ENCODE data around the gene MGLL. TPM values are rescaled to one million over a fixed set of nuclear protein-coding genes. Genes with fewer than 3 reads are reported as not detected.
A peak's percentile ranks its signal among the peaks of the same experiment; 100 is the strongest.

The MGLL gene
- total and polyA plus RNA-seq, 2 experiments from 2014 or later, result 58.7 to 184 TPM

DNA sequence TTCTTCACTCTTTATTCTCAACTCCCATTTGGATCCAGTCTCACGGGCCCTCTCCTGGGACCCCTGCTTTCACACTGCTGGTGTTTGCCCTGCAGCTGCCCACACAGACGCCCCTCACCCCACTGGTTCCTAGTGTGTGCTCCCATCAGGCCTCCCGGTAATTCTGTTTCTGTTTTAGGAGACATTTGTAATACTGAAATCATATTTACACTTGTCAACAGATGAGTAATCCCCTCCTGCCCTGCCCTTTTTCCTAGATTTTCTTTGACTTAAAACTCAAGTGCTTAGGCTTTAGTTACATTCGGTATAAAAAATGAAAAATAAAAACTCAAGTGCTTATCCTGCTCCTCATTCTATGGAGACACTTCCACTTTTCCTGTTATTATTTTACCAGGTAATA, 167.9 kb downstream of the MGLL start:
- no peaks in the 10 kb centered on the region for H3K9me3 ChIP-seq (ENCODE audit: low read depth)
- H3K4me1 ChIP-seq (ENCODE audit: insufficient read depth), result peaks cover 10% of the 10 kb centered on the region
- H3K9me2 ChIP-seq (ENCODE audit: insufficient read depth), result no peaks in the 10 kb centered on the region
- H3F3A ChIP-seq (ENCODE audit: insufficient read depth), result peaks cover 16% of the 10 kb centered on the region
- in situ Hi-C loops (cut with MboI), result no loop called here
- H4K20me1 ChIP-seq (ENCODE audit: insufficient read depth), result no peaks in the 10 kb centered on the region
- TF ChIP-seq EZH2 (IDR thresholded peaks at IDR 0.05; ENCODE audit: insufficient read depth, poor library complexity, severe bottlenecking) (no peak), EZH2phosphoT487 (IDR thresholded peaks at IDR 0.05; ENCODE audit: insufficient read depth, low read depth) (no peak)
- H3K27me3 ChIP-seq (replicated peaks; ENCODE audit: insufficient read depth), result no peaks in the 10 kb centered on the region
- no peaks in the 10 kb centered on the region for H3K79me2 ChIP-seq (ENCODE audit: insufficient read depth)
- no peak overlapping the region for H3K27ac ChIP-seq
- H3K9ac ChIP-seq, result no peak overlapping the region
- no peak overlapping the region for H3K4me2 ChIP-seq (ENCODE audit: unreplicated experiment)
- no peaks in the 10 kb centered on the region for H3K36me3 ChIP-seq (ENCODE audit: low read depth)
- 27 to 36% methylated on average over 4 of the region's 4 CpGs for WGBS, 2 experiments (ENCODE audit: low coverage in 1 of 2, low lambda C conversion rate in 2 of 2, missing lambda C conversion rate in 2 of 2)
- no peak overlapping the region for H3K4me3 ChIP-seq
- no peak for DNase-seq
- H2AFZ ChIP-seq, result no peak overlapping the region

DNA sequence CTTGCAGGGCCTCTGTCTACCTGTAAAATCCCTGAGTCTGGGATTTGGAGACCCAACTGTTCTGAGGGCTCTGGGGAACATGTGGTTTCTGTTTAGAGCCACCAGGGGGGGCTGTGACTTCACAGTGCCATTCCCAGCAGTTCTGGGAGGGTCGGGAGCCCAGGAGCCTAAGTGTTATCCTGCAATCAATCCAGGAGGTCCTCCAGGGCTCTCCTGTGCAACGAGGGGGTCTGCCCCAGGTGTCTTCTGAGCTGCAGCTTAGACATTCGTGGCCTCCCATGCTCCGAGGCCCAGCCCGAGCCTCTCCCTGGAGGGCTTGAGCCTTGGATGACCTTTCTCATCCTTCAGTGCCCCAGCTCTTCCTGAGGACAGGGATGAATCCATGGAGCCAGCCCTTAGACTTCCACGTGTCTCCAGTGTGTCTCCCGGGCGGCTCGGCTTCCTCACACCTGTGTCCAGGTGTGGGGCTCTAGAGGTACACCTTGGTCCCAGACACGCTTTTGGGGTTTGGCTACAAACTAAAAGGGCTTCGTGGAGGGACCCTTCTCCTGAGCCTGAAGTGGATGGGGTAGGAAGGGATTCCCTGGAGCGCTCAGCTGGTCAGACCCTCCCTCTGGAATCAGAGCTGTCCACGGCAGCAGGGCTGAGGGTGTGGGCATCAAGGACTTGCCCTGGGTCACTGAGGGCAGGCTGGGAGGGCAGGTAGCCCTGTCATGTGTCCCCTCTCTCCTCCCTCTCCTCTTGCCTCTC, 169.9 kb downstream of the MGLL start:
- Histone ChIP-seq H3K4me1 (ENCODE audit: insufficient read depth) (peaks cover 10% of the 10 kb centered on the region), H4K20me1 (ENCODE audit: insufficient read depth) (no peaks in the 10 kb centered on the region), H3K9me3 (ENCODE audit: low read depth) (no peaks in the 10 kb centered on the region), H3F3A (ENCODE audit: insufficient read depth) (peaks cover 16% of the 10 kb centered on the region), H3K9ac (no peak overlapping the region), H3K4me3 (no peak overlapping the region), H2AFZ (no peak overlapping the region), H3K27me3 (replicated peaks; ENCODE audit: insufficient read depth) (no peaks in the 10 kb centered on the region), H3K4me2 (ENCODE audit: unreplicated experiment) (no peak overlapping the region), H3K9me2 (ENCODE audit: insufficient read depth) (no peaks in the 10 kb centered on the region), H3K36me3 (ENCODE audit: low read depth) (no peaks in the 10 kb centered on the region), H3K79me2 (ENCODE audit: insufficient read depth) (no peaks in the 10 kb centered on the region), H3K27ac (no peak overlapping the region)
- 58 to 59% methylated on average over 13 of the region's 13 CpGs for WGBS, 2 experiments (ENCODE audit: low coverage in 1 of 2, low lambda C conversion rate in 2 of 2, missing lambda C conversion rate in 2 of 2)
- in situ Hi-C loops (cut with MboI), result no loop called here
- TF ChIP-seq EZH2phosphoT487 (IDR thresholded peaks at IDR 0.05; ENCODE audit: insufficient read depth, low read depth) (no peak), EZH2 (IDR thresholded peaks at IDR 0.05; ENCODE audit: insufficient read depth, poor library complexity, severe bottlenecking) (no peak)
- peak; percentile 75 for DNase-seq

DNA sequence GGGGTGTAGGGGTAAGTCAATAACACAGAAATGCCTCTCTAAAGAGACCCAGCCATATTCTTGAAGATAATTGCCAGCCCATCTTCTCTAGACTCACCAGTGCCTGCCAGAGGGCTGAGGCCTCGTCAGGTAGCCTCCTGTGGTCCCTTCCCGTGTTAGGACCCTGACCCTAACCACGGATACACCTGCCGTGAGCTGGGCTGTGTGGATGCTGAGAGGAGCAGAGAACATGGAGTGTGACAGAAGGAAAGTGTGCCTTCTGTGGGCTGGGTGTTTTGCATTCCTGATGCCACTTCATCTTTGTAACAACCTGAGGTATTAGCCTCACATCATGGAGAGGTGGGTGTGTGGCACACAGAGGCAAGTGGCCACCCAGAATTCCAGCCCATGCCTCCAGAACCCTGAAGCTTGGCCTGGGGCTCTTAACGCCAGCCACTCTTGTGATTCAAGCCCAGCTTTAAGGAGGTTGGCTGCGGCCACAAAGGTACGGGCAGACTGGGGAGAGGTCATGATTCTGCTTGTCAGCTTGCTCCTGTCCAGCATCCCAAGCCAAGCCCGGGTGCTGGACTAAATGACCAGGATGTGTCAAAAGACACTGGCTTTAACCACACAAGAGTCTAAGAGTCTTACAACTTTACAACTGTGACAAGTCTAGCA, 170.7 kb downstream of the MGLL start:
- H3K4me1 ChIP-seq (ENCODE audit: insufficient read depth), result peaks cover 10% of the 10 kb centered on the region
- no peak overlapping the region for H3K4me3 ChIP-seq
- H3K4me2 ChIP-seq (ENCODE audit: unreplicated experiment), result no peak overlapping the region
- in situ Hi-C loops (cut with MboI), result no loop called here
- 19 to 22% methylated on average over 8 of the region's 8 CpGs for WGBS, 2 experiments (ENCODE audit: low coverage in 1 of 2, low lambda C conversion rate in 2 of 2, missing lambda C conversion rate in 2 of 2)
- no peak overlapping the region for H2AFZ ChIP-seq
- TF ChIP-seq EZH2phosphoT487 (IDR thresholded peaks at IDR 0.05; ENCODE audit: insufficient read depth, low read depth) (no peak), EZH2 (IDR thresholded peaks at IDR 0.05; ENCODE audit: insufficient read depth, poor library complexity, severe bottlenecking) (no peak)
- H3K9me3 ChIP-seq (ENCODE audit: low read depth), result no peaks in the 10 kb centered on the region
- no peaks in the 10 kb centered on the region for H3K36me3 ChIP-seq (ENCODE audit: low read depth)
- no peaks in the 10 kb centered on the region for H3K9me2 ChIP-seq (ENCODE audit: insufficient read depth)
- no peaks in the 10 kb centered on the region for H4K20me1 ChIP-seq (ENCODE audit: insufficient read depth)
- DNase-seq, result no peak
- no peaks in the 10 kb centered on the region for H3K79me2 ChIP-seq (ENCODE audit: insufficient read depth)
- peaks cover 16% of the 10 kb centered on the region for H3F3A ChIP-seq (ENCODE audit: insufficient read depth)
- no peak overlapping the region for H3K27ac ChIP-seq
- no peak overlapping the region for H3K9ac ChIP-seq
- H3K27me3 ChIP-seq (replicated peaks; ENCODE audit: insufficient read depth), result no peaks in the 10 kb centered on the region

DNA sequence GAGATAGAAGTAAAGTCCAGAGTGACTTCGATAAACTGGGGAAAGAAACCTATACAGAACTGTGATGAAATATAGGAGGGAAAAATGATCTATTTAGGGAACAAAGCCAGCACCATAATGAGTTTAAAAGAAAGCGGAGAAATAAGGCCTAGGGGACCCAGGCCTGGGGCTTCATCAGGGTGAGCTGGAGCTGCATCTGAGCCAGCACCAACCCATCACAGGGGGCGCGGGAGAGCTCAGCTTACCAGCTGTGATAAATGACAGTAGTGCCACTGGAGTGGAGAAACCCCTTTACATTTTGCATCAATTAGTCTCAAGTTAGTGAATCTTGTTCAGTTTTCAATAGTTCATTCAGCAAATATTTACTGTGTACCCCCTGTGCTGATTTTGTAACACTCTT, 172.1 kb downstream of the MGLL start:
- Histone ChIP-seq H3K27ac (no peak overlapping the region), H4K20me1 (ENCODE audit: insufficient read depth) (no peaks in the 10 kb centered on the region), H3K4me2 (ENCODE audit: unreplicated experiment) (no peak overlapping the region), H3K9ac (no peak overlapping the region), H3K9me2 (ENCODE audit: insufficient read depth) (no peaks in the 10 kb centered on the region), H3K27me3 (replicated peaks; ENCODE audit: insufficient read depth) (no peaks in the 10 kb centered on the region), H3K4me1 (ENCODE audit: insufficient read depth) (peaks cover 1% of the 10 kb centered on the region; the same call in 1 of the 2 replicates), H3K9me3 (ENCODE audit: low read depth) (no peaks in the 10 kb centered on the region), H3K79me2 (ENCODE audit: insufficient read depth) (no peaks in the 10 kb centered on the region), H2AFZ (no peak overlapping the region), H3F3A (ENCODE audit: insufficient read depth) (peaks cover 5% of the 10 kb centered on the region), H3K4me3 (no peak overlapping the region), H3K36me3 (ENCODE audit: low read depth) (no peaks in the 10 kb centered on the region)
- 88 to 93% methylated on average over 4 of the region's 4 CpGs for WGBS, 2 experiments (ENCODE audit: low coverage in 1 of 2, low lambda C conversion rate in 2 of 2, missing lambda C conversion rate in 2 of 2)
- in situ Hi-C loops (cut with MboI), result no loop called here
- TF ChIP-seq EZH2 (IDR thresholded peaks at IDR 0.05; ENCODE audit: insufficient read depth, poor library complexity, severe bottlenecking), result no peak
- TF ChIP-seq EZH2phosphoT487 (IDR thresholded peaks at IDR 0.05; ENCODE audit: insufficient read depth, low read depth), result no peak
- no peak for DNase-seq
